B cell (primary cell): ENCODE results near the gene WDR70. TPM values are rescaled to one million over a fixed set of nuclear protein-coding genes. Genes with fewer than 3 reads are reported as not detected.

ENCODE experiments used
- ATAC-seq: fragments of 200-7000 bp; cut with Tn5 transposase; one replicate; pipeline ENCODE4 v1.10.0; 2021; ENCODE audit warnings: low read depth, mild to moderate bottlenecking, moderate number of reproducible peaks, moderate library complexity
- CTCF ChIA-PET: fragments of 350-600 bp; sonication (Branson Sonifier 250); formaldehyde crosslinking; loops from one replicate; lab custom pipeline; 2021; ENCODE audit warnings: antibody characterized with exemption, inconsistent platforms; lab: Charles Lee
- POLR2A ChIA-PET: fragments of 350-600 bp; sonication (Branson Sonifier 250); formaldehyde crosslinking; loops from one replicate; lab custom pipeline; 2021; ENCODE audit warnings: antibody characterized with exemption; lab: Charles Lee
- DNase-seq: peaks from one replicate; pipeline ENCODE4 v3.0.0; 2013
- H2AFZ ChIP-seq: 2 replicates; pipeline ENCODE4 v1.6.1; 2012; ENCODE audit warnings: mild to moderate bottlenecking, low read depth, low read length; ENCODE audit not compliant: insufficient read depth, poor library complexity, severe bottlenecking
- H3K27ac ChIP-seq, 2 donors: 1 replicate in 1 of 2; 2 replicates in 1 of 2; pipeline ENCODE4 v1.5.1; 2012 to 2013; ENCODE audit warnings: low read length in 2 of 2, mild to moderate bottlenecking in 2 of 2, moderate library complexity in 1 of 2
- H3K27me3 ChIP-seq, 4 experiments: fragments of 200-600 bp in 1 of 4; sonication (generic) in 1 of 4; replicated peaks in 1 of 4; 1 replicate in 2 of 4; 2 replicates in 2 of 4; pipeline versions ENCODE4 v1.6.1 to v1.7.0; 2013 to 2016; ENCODE audit warnings: low read length in 3 of 4, mild to moderate bottlenecking in 2 of 4, mixed read lengths in 1 of 4, moderate library complexity in 1 of 4; ENCODE audit not compliant: insufficient read depth in 4 of 4, control insufficient read depth in 3 of 4; ENCODE audit errors: control extremely low read depth in 1 of 4
- H3K36me3 ChIP-seq, 2 experiments: replicated peaks in 1 of 2; 1 replicate in 1 of 2; 2 replicates in 1 of 2; pipeline versions ENCODE4 v1.6.1 to v1.7.1; 2013; ENCODE audit warnings: low read length in 1 of 2; ENCODE audit not compliant: insufficient read depth in 2 of 2, control insufficient read depth in 1 of 2; ENCODE audit errors: control extremely low read depth in 1 of 2, extremely low read depth in 1 of 2
- H3K4me1 ChIP-seq, 2 donors: fragments of 200-600 bp in 1 of 2; sonication (generic) in 1 of 2; 1 replicate in 1 of 2; 2 replicates in 1 of 2; pipeline versions ENCODE4 v1.5.1 to v1.6.1; 2013 to 2017; ENCODE audit warnings: low read length in 2 of 2; ENCODE audit not compliant: control insufficient read depth in 2 of 2, insufficient read depth in 2 of 2
- H3K4me2 ChIP-seq: replicated peaks from 2 replicates; pipeline ENCODE3; 2012; ENCODE audit warnings: mild to moderate bottlenecking, low read depth, low read length; ENCODE audit not compliant: poor library complexity, severe bottlenecking
- H3K4me3 ChIP-seq, 5 experiments: fragments of 200-600 bp in 1 of 5; sonication (generic) in 1 of 5; 1 replicate in 3 of 5; 2 replicates in 2 of 5; pipeline versions ENCODE4 v1.5.1 to v1.7.0; 2011 to 2016; ENCODE audit warnings: low read length in 4 of 5, mild to moderate bottlenecking in 4 of 5, low read depth in 2 of 5, control low read depth in 1 of 5, moderate library complexity in 1 of 5; ENCODE audit not compliant: insufficient read depth in 1 of 5; ENCODE audit errors: control extremely low read depth in 1 of 5, extremely low read depth in 1 of 5
- H3K79me2 ChIP-seq: fragments of 200-600 bp; sonication (generic); one replicate; pipeline ENCODE4 v1.6.0; 2016; ENCODE audit warnings: low read length; ENCODE audit not compliant: control insufficient read depth, insufficient read depth
- H3K9ac ChIP-seq: fragments of 200-600 bp; sonication (generic); 2 replicates; pipeline ENCODE4 v1.6.1; 2017; ENCODE audit warnings: mild to moderate bottlenecking, low read length, moderate library complexity
- H3K9me3 ChIP-seq, 3 donors: one replicate each; pipeline versions ENCODE4 v1.6.1 to v1.7.1; 2013; ENCODE audit warnings: low read length in 2 of 3; ENCODE audit not compliant: control insufficient read depth in 2 of 3, insufficient read depth in 1 of 3; ENCODE audit errors: control extremely low read depth in 1 of 3
- H4K20me1 ChIP-seq: 2 replicates; pipeline ENCODE4 v1.6.0; 2012; ENCODE audit warnings: mild to moderate bottlenecking, low read length; ENCODE audit not compliant: insufficient read depth, control insufficient read depth, poor library complexity, severe bottlenecking
- H3K27ac Mint-ChIP-seq: one replicate; pipeline ENCODE4 v1.8.0; 2021; ENCODE audit warnings: mixed read lengths
- H3K27me3 Mint-ChIP-seq: one replicate; pipeline ENCODE4 v1.8.0; 2021; ENCODE audit warnings: mixed read lengths
- H3K4me1 Mint-ChIP-seq: one replicate; pipeline ENCODE4 v1.8.0; 2021; ENCODE audit warnings: mixed read lengths
- H3K4me3 Mint-ChIP-seq: one replicate; pipeline ENCODE4 v1.8.0; 2021; ENCODE audit warnings: mixed read lengths
- H3K9me3 Mint-ChIP-seq: one replicate; pipeline ENCODE4 v1.8.0; 2022; ENCODE audit warnings: mixed read lengths; ENCODE audit not compliant: insufficient read depth
- CTCF ChIP-seq: fragments of 200-600 bp; IDR thresholded peaks from one replicate; pipeline ENCODE4 v1.8.0; 2022; ENCODE audit warnings: antibody characterized with exemption, mild to moderate bottlenecking
- EZH2 ChIP-seq: IDR thresholded peaks from 2 replicates; pipeline ENCODE4 v1.6.1; 2012; ENCODE audit warnings: borderline replicate concordance, low read depth, mild to moderate bottlenecking, moderate library complexity, low read length; ENCODE audit not compliant: insufficient read depth, poor library complexity, severe bottlenecking
- WGBS: methylation state at CpG from one replicate; pipeline ENCODE4 v1.1.5; 2013; ENCODE audit warnings: missing lambda C conversion rate; ENCODE audit not compliant: insufficient coverage; 5-methylcytosine and 5-hydroxymethylcytosine counted together
- intact Hi-C: fragments of 100-400 bp; cut with micrococcal nuclease; formaldehyde crosslinking; loops from one replicate; pipeline ENCODE4 v1.10.0; 2022
- polyA plus RNA-seq: library from polyadenylated mRNA; depleted of rRNA; stranded (reverse); fragments of >200 nt; gene quantifications from 2 replicates; pipeline ENCODE4 v1.2.3, GENCODE V29; 2012
- total RNA-seq, 2 donors: library from RNA; stranded (reverse); fragments of 120-200 nt in 1 of 2; gene quantifications; 1 replicate in 1 of 2; 2 replicates in 1 of 2; pipeline versions ENCODE4 v1.2.3 to v1.2.4, GENCODE V29; 2013 to 2022

The WDR70 gene
- total and polyA plus RNA-seq, 2 donors (not counting 1 experiment from before 2014, with no cell fraction given) = 12.8 to 46.8 TPM

DNA sequence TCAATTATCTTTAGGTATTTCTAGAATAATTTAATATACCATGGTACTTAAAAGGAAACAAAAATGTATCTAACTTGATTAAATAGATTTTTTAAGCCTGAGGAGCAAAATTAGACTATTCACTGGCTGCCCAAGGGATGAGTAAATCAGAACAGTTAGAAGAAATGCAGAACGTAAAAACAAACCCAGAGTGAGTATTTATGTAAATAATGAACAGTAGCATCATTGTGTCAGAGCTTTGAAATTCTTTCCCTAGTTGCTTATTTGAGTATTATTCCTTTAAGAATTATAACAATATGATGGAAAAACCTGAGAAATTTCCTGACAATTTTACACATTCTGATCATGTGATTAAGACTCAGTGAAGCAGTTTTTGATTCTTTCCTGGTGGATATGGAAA is 259.8 kb downstream of the WDR70 start:
- no peaks in the 10 kb centered on the region for H3K27me3 ChIP-seq
- Mint-ChIP-seq H3K27ac (no peak overlapping the region), H3K4me3 (no peak overlapping the region), H3K9me3 (peaks cover 6% of the 10 kb centered on the region), H3K27me3 (no peaks in the 10 kb centered on the region), H3K4me1 (no peaks in the 10 kb centered on the region)
- H3K9me3 ChIP-seq = no peaks in the 10 kb centered on the region
- H3K4me1 ChIP-seq = no peaks in the 10 kb centered on the region
- no peaks in the 10 kb centered on the region for H4K20me1 ChIP-seq
- H3K9ac ChIP-seq = no peak overlapping the region
- ChIA-PET CTCF (interaction anchor here (0.6 kb wide), 1 partner anchor 650 kb away, joined by 5 read pairs; no protein-coding TSS in a partner anchor), POLR2A (no interaction called here)
- WGBS = no CpG with 5 or more reads among the region's 1 CpG
- no peaks in the 10 kb centered on the region for H3K79me2 ChIP-seq
- intact Hi-C loops = no loop called here
- ATAC-seq = no peak
- H3K4me2 ChIP-seq = no peak overlapping the region
- H3K27ac ChIP-seq = no peak overlapping the region
- TF ChIP-seq CTCF = no peak
- H3K4me3 ChIP-seq = no peak overlapping the region
- no peak for DNase-seq
- H2AFZ ChIP-seq = no peak overlapping the region
- H3K36me3 ChIP-seq = peaks cover 0 to 1% of the 10 kb centered on the region in 2 experiments

GRCh38 chr5:37640088-37640487 is 261.0 kb downstream of the WDR70 start:
- POLR2A ChIA-PET = no interaction called here
- Histone ChIP-seq H3K27ac (no peak overlapping the region), H3K9me3 (peaks cover 0 to 2% (median 2%) of the 10 kb centered on the region in 3 donors), H3K4me3 (no peak overlapping the region), H3K79me2 (no peaks in the 10 kb centered on the region), H3K9ac (no peak overlapping the region), H3K27me3 (no peaks in the 10 kb centered on the region), H3K36me3 (peaks cover 0 to 1% of the 10 kb centered on the region in 2 experiments), H3K4me1 (no peaks in the 10 kb centered on the region), H3K4me2 (no peak overlapping the region), H4K20me1 (no peaks in the 10 kb centered on the region), H2AFZ (no peak overlapping the region)
- H3K27ac Mint-ChIP-seq = no peak overlapping the region
- WGBS = no CpG with 5 or more reads among the region's 2 CpGs
- DNase-seq (no peak), ATAC-seq (no peak)
- H3K9me3 Mint-ChIP-seq = peaks cover 15% of the 10 kb centered on the region
- intact Hi-C loops = no loop called here
- no peaks in the 10 kb centered on the region for H3K27me3 Mint-ChIP-seq
- no peak for TF ChIP-seq CTCF
- TF ChIP-seq EZH2 = no peak
- no peak overlapping the region for H3K4me3 Mint-ChIP-seq
- no peaks in the 10 kb centered on the region for H3K4me1 Mint-ChIP-seq
- CTCF ChIA-PET = no interaction called here
